CD4-positive, CD25-positive, alpha-beta regulatory T cell (primary cell): ENCODE measurements around the gene BRWD1. TPM values are rescaled to one million over a fixed set of nuclear protein-coding genes. Genes with fewer than 3 reads are reported as not detected.
"Not testable (repeated sequence)": the region's sequence is repeated elsewhere in the genome, so short reads cannot be mapped to it uniquely, and the experiment has no call there.

Source experiments
- ATAC-seq, 2 donors: fragments of 150-1000 bp; cut with Tn5 transposase; one replicate each; pipeline ENCODE4 v1.10.0; 2021; ENCODE audit warnings: low read depth in 2 of 2, moderate number of reproducible peaks in 2 of 2, moderate library complexity in 1 of 2
- DNase-seq, 3 donors: peaks; one replicate each; pipeline versions ENCODE4 v3.0.0 to v3.0.0-alpha.2; 2012 to 2022; ENCODE audit warnings: mixed read lengths in 1 of 3
- H3K27ac ChIP-seq: one replicate; pipeline ENCODE4 v1.7.0; 2013; ENCODE audit warnings: mild to moderate bottlenecking, low read length; ENCODE audit not compliant: insufficient read depth, poor library complexity, severe bottlenecking
- H3K27me3 ChIP-seq: one replicate; pipeline ENCODE4 v1.7.0; 2013; ENCODE audit warnings: low read length; ENCODE audit not compliant: control insufficient read depth, insufficient read depth
- H3K36me3 ChIP-seq: one replicate; pipeline ENCODE4 v1.7.0; 2013; ENCODE audit warnings: mild to moderate bottlenecking, low read length, moderate library complexity; ENCODE audit not compliant: control insufficient read depth, insufficient read depth
- H3K4me1 ChIP-seq: 2 replicates; pipeline ENCODE4 v1.7.0; 2013; ENCODE audit warnings: mild to moderate bottlenecking, low read length; ENCODE audit not compliant: insufficient read depth, control insufficient read depth, poor library complexity, severe bottlenecking
- H3K4me3 ChIP-seq: one replicate; pipeline ENCODE4 v1.7.0; 2013; ENCODE audit warnings: low read depth, mild to moderate bottlenecking, low read length, moderate library complexity
- H3K9me3 ChIP-seq, 2 experiments: 1 replicate in 1 of 2; 2 replicates in 1 of 2; pipeline ENCODE4 v1.7.0; 2013; ENCODE audit warnings: low read length in 2 of 2, mild to moderate bottlenecking in 1 of 2, moderate library complexity in 1 of 2; ENCODE audit not compliant: control insufficient read depth in 2 of 2
- H3K27ac Mint-ChIP-seq, 3 donors: one replicate each; pipeline ENCODE4 v1.8.0; 2020 to 2022; ENCODE audit warnings: mild to moderate bottlenecking in 3 of 3, mixed read lengths in 3 of 3, moderate library complexity in 2 of 3
- H3K27me3 Mint-ChIP-seq: one replicate; pipeline ENCODE4 v1.8.0; 2022; ENCODE audit warnings: mild to moderate bottlenecking, mixed read lengths
- H3K36me3 Mint-ChIP-seq: one replicate; pipeline ENCODE4 v1.8.0; 2020; ENCODE audit warnings: mixed read lengths
- H3K4me1 Mint-ChIP-seq, 4 donors: one replicate each; pipeline ENCODE4 v1.8.0; 2020 to 2022; ENCODE audit warnings: mixed read lengths in 4 of 4, mild to moderate bottlenecking in 1 of 4
- H3K4me3 Mint-ChIP-seq, 4 donors: one replicate each; pipeline ENCODE4 v1.8.0; 2020 to 2022; ENCODE audit warnings: mild to moderate bottlenecking in 4 of 4, mixed read lengths in 4 of 4, moderate library complexity in 3 of 4
- H3K9me3 Mint-ChIP-seq, 7 donors: one replicate each; pipeline ENCODE4 v1.8.0; 2020 to 2022; ENCODE audit warnings: mixed read lengths in 7 of 7, mild to moderate bottlenecking in 3 of 7, moderate library complexity in 2 of 7
- polyA plus RNA-seq, 4 donors: library from polyadenylated mRNA; unstranded; fragments of 300-500 nt; fragmentation: Illumina TruSeq; gene quantifications; one replicate each; pipeline ENCODE4 v1.2.3, GENCODE V29; 2021
- total RNA-seq: library from RNA; stranded (reverse); gene quantifications from one replicate; pipeline ENCODE4 v1.2.3, GENCODE V29; 2022

Gene BRWD1
- total and polyA plus RNA-seq, 5 donors from 2014 or later, result 33.9 to 110 (median 42.1) TPM

DNA sequence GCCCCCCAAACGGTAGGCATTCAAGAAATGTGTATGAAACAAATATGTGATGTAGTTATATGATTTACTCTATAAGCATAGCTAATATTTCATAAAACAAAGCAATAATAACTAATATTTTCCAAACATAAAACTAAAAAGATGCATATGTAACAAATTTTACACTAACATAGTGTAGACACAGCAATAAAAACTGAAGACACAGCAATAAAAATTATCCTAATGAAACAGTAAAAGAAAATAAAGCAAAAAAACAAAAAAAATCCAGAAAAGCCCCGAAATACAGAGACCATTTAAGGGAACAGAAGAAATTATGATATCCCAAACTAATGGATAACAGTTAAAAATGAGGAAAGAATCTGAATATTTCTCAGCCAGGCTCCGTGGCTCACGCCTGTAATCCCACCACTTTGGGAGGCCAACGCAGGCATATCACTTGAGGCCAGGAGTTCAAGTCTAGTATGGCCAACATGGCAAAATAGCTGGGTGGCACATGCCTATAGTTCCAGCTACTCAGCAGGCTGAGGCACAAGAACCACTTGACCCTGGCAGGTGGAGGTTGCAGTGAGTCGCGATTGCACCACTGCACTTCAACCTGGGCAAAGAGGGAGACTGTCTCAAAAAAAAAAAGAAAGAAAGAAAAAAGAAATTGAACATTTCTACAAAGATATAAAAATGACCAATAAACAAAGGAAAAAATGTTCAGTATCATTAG is 92.0 kb downstream of the BRWD1 start:
- H3K4me1 Mint-ChIP-seq, result peaks cover 15 to 31% (median 18%) of the 10 kb centered on the region in 4 donors
- no peak overlapping the region for H3K4me3 Mint-ChIP-seq
- H3K36me3 Mint-ChIP-seq, result peaks cover 49% of the 10 kb centered on the region
- H3K36me3 ChIP-seq, result peaks cover 56% of the 10 kb centered on the region
- H3K9me3 ChIP-seq, result no peaks in the 10 kb centered on the region
- DNase-seq (no peak), ATAC-seq (no peak)
- H3K27ac ChIP-seq, result no peak overlapping the region
- H3K27ac Mint-ChIP-seq, result peak overlapping the region in 2 of 3 donors; percentile 64 to 65
- H3K4me3 ChIP-seq, result no peak overlapping the region
- H3K27me3 Mint-ChIP-seq, result no peaks in the 10 kb centered on the region
- H3K27me3 ChIP-seq, result no peaks in the 10 kb centered on the region
- H3K9me3 Mint-ChIP-seq, result peaks cover 0 to 1% (median 0%) of the 10 kb centered on the region in 7 donors
- H3K4me1 ChIP-seq, result no peaks in the 10 kb centered on the region

DNA sequence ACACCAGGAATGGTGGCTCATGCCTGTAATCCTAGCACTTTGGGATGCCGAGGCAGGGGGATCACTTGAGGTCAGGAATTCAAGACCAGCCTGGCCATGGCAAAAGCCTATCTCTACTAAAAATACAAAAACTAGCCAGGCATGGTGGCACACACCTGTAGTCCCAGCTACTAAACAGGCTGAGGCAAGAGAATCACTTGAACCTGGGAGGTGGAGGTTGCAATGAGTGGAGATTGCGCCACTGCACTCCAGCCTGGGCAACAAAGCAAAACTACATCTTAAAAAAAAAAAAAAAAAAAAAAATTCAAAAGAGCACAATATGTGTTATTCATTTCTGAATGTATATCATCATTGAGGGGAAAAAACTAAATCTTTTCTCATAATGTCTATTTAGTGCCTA is 92.6 kb downstream of the BRWD1 start:
- H3K27ac ChIP-seq, H3K27me3 ChIP-seq, H3K9me3 ChIP-seq, ATAC-seq, H3K4me3 ChIP-seq, H3K9me3 Mint-ChIP-seq, DNase-seq, H3K4me3 Mint-ChIP-seq, H3K4me1 ChIP-seq, H3K27me3 Mint-ChIP-seq: not testable (repeated sequence)
- H3K36me3 ChIP-seq, result peaks cover 59% of the 10 kb centered on the region
- H3K36me3 Mint-ChIP-seq, result peaks cover 46% of the 10 kb centered on the region
- peak overlapping the region in 1 of 3 donors; percentile 64 for H3K27ac Mint-ChIP-seq
- H3K4me1 Mint-ChIP-seq, result peaks cover 12 to 31% (median 14%) of the 10 kb centered on the region in 4 donors

DNA sequence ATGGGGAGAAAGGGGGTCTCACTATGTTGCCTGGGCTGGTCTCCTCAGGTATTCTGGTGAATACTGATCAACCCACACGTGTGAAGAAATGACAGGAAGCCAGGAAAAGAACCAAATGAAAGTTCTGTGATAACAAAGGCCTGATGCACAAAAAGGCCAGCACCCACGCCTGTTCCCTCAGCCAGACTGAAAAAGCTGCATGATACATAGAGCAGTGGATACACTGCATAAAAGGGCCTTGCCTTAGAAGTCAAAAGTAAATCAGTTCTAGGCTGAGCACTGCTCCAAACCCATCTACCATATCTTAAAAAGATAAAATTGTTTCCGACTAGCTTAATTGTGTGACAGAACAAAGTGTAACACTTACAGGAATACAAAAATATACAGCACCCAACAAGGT is 93.3 kb downstream of the BRWD1 start:
- H3K27me3 ChIP-seq, result no peaks in the 10 kb centered on the region
- no peak overlapping the region for H3K4me3 ChIP-seq
- no peak for ATAC-seq
- no peaks in the 10 kb centered on the region for H3K9me3 ChIP-seq
- Mint-ChIP-seq H3K9me3 (peaks cover 0 to 1% (median 0%) of the 10 kb centered on the region in 7 donors), H3K4me1 (peaks cover 10 to 30% (median 13%) of the 10 kb centered on the region in 4 donors), H3K27me3 (no peaks in the 10 kb centered on the region), H3K27ac (no peak overlapping the region), H3K4me3 (no peak overlapping the region), H3K36me3 (peaks cover 48% of the 10 kb centered on the region)
- DNase-seq, result no peak
- H3K36me3 ChIP-seq, result peaks cover 65% of the 10 kb centered on the region
- H3K27ac ChIP-seq, result no peak overlapping the region
- no peaks in the 10 kb centered on the region for H3K4me1 ChIP-seq

DNA sequence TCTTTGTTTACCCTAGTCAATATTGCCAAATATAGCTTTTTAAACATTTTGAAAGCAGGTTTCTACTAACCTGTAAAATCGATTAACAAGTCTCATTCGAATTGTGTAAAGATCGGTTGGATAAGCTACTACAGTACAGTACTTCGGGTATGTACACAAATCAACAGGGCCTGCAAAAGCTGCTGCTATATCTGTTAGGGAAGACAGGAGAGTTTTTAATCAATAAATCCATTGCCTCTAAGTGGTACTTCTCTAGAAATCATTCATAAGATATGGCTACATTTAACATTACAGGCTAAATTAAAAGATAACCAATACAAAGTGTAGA is 95.4 kb downstream of the BRWD1 start:
- H3K9me3 Mint-ChIP-seq, result no peaks in the 10 kb centered on the region
- peaks cover 8 to 18% (median 10%) of the 10 kb centered on the region in 4 donors for H3K4me1 Mint-ChIP-seq
- ATAC-seq, result no peak
- no peaks in the 10 kb centered on the region for H3K27me3 ChIP-seq
- no peak overlapping the region for H3K4me3 ChIP-seq
- DNase-seq, result no peak
- peaks cover 40% of the 10 kb centered on the region for H3K36me3 Mint-ChIP-seq
- H3K4me1 ChIP-seq, result no peaks in the 10 kb centered on the region
- H3K27ac Mint-ChIP-seq, result peak overlapping the region in 1 of 3 donors; percentile 20
- no peak overlapping the region for H3K4me3 Mint-ChIP-seq
- H3K9me3 ChIP-seq, result no peaks in the 10 kb centered on the region
- no peaks in the 10 kb centered on the region for H3K27me3 Mint-ChIP-seq
- H3K27ac ChIP-seq, result no peak overlapping the region
- H3K36me3 ChIP-seq, result peaks cover 58% of the 10 kb centered on the region

DNA sequence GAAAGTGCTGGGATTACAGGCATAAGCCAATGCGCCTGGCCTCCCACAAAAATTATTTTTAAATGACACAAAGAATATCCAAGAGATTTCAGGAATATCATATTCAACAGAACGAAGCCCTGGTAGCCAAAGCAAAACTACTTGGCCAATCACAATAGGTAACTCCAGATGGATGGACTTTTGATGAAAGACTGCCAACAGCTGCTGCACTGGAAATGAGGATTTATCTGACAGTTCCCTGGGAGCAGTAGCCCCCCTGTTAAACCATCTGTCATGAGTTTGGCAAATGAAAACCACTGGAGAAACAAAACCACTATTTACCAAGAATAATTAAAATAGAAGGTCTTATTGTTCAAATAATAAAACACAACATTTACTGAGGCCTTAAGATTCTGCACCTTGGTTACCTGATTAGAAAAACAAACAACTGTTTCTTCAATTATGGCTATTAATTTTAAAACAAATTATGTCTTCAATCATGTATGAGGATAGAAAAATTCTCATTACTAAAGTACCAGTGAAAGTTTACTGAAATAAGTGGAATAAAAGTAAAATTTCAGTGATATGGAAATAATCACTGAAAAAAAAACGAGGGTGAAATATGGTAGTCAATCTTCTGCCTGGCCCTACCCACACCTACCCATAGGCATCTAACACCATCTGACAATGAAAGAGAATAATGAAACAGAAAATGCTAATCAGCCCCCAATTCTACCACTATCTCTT is 95.9 kb downstream of the BRWD1 start:
- Histone ChIP-seq H3K27me3 (no peaks in the 10 kb centered on the region), H3K4me3 (no peak overlapping the region), H3K36me3 (peaks cover 61% of the 10 kb centered on the region), H3K4me1 (no peaks in the 10 kb centered on the region), H3K9me3 (no peaks in the 10 kb centered on the region), H3K27ac (no peak overlapping the region)
- H3K4me1 Mint-ChIP-seq, result peaks cover 5 to 16% (median 11%) of the 10 kb centered on the region in 4 donors
- DNase-seq (no peak), ATAC-seq (no peak)
- H3K27me3 Mint-ChIP-seq, result no peaks in the 10 kb centered on the region
- H3K27ac Mint-ChIP-seq, result peak overlapping the region in 1 of 3 donors; percentile 20
- peaks cover 36% of the 10 kb centered on the region for H3K36me3 Mint-ChIP-seq
- H3K9me3 Mint-ChIP-seq, result no peaks in the 10 kb centered on the region
- H3K4me3 Mint-ChIP-seq, result no peak overlapping the region

DNA sequence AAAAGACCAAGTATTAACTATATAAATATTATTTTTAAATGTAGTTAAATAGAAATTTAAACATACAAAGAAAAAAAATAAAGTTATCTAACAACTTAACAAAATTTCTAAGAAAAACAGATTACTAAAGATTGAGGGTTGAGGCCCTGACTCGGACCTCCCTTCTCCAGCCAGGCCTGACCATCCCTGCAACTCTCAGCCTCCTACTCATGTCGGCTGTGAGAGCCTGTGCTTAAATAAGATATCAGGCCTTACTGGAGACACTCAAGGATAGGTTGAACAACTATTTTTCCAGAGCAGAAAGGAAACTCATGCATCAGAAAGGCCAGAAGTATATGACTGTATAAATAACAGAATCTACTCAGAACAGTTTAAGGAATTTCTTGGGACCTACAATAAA is 97.1 kb downstream of the BRWD1 start:
- H3K36me3 ChIP-seq, result peaks cover 59% of the 10 kb centered on the region
- Mint-ChIP-seq H3K27me3 (no peaks in the 10 kb centered on the region), H3K27ac (no peak overlapping the region), H3K36me3 (peaks cover 34% of the 10 kb centered on the region), H3K4me3 (no peak overlapping the region), H3K9me3 (no peaks in the 10 kb centered on the region), H3K4me1 (peaks cover 12 to 21% (median 18%) of the 10 kb centered on the region in 4 donors)
- no peak for DNase-seq
- no peaks in the 10 kb centered on the region for H3K27me3 ChIP-seq
- no peaks in the 10 kb centered on the region for H3K4me1 ChIP-seq
- no peak for ATAC-seq
- no peak overlapping the region for H3K27ac ChIP-seq
- no peak overlapping the region for H3K4me3 ChIP-seq
- H3K9me3 ChIP-seq, result no peaks in the 10 kb centered on the region

DNA sequence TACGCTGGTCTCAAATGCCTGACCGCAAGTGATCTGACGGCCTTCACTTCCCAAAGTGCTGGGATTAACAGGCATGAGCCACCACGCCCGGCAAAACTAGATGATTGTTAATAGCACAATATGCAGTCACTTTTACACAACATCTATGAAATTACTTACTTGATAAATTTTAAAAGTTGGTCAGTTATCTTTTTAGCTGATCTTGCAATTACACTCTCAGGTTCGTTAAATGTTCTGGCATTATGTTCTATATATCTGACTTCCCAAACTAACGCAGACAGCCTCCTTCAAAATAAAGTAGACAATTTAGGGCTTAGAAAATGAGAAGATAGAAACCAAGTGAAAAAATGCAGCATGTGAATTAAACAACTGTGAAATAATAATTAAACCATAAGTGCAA is 98.4 kb downstream of the BRWD1 start:
- Mint-ChIP-seq H3K27ac (no peak overlapping the region), H3K4me3 (no peak overlapping the region), H3K4me1 (peaks cover 23 to 30% (median 26%) of the 10 kb centered on the region in 4 donors), H3K27me3 (no peaks in the 10 kb centered on the region), H3K9me3 (no peaks in the 10 kb centered on the region), H3K36me3 (peaks cover 34% of the 10 kb centered on the region)
- Histone ChIP-seq H3K27me3 (no peaks in the 10 kb centered on the region), H3K4me3 (no peak overlapping the region), H3K9me3 (no peaks in the 10 kb centered on the region), H3K4me1 (no peaks in the 10 kb centered on the region), H3K27ac (no peak overlapping the region), H3K36me3 (peaks cover 58% of the 10 kb centered on the region)
- DNase-seq (no peak), ATAC-seq (no peak)

DNA sequence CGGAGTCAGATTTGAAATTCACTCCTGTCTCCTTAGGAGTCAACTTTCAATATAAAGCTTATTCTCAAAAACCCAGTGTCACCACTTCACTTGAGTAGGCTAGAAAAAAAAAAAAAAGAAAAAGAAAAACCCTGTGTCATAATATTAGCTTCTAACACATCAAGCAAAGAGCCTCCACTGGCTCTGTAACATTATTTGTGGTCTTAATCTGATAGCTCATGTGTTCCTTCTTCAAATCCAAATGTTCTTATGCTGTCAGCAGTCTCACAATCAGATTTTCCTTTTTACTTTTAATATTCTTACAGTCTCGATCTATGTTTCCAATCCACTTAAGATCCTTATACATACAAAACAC is 104.1 kb downstream of the BRWD1 start:
- peak overlapping the region in 2 of 3 donors; percentile 64 to 65 for H3K27ac Mint-ChIP-seq
- DNase-seq (no peak), ATAC-seq (no peak)
- no peaks in the 10 kb centered on the region for H3K27me3 Mint-ChIP-seq
- Histone ChIP-seq H3K27me3 (no peaks in the 10 kb centered on the region), H3K9me3 (no peaks in the 10 kb centered on the region), H3K27ac (no peak overlapping the region), H3K4me1 (peaks cover 8% of the 10 kb centered on the region), H3K36me3 (peaks cover 76% of the 10 kb centered on the region), H3K4me3 (no peak overlapping the region)
- no peaks in the 10 kb centered on the region for H3K9me3 Mint-ChIP-seq
- peaks cover 53% of the 10 kb centered on the region for H3K36me3 Mint-ChIP-seq
- peaks cover 32 to 41% (median 34%) of the 10 kb centered on the region in 4 donors for H3K4me1 Mint-ChIP-seq
- no peak overlapping the region for H3K4me3 Mint-ChIP-seq
